ENCODE data around the gene USP12.
"Not testable (repeated sequence)": the region's sequence is repeated elsewhere in the genome, so short reads cannot be mapped to it uniquely, and the experiment has no call there.

Gene USP12

GRCh38 chr13:27194209-27194608 is 22.6 kb upstream of the USP12 start:
- H3K4me2 ChIP-seq (ENCODE audit: low read length), result no peak overlapping the region
- TF ChIP-seq EZH2 (IDR thresholded peaks at IDR 0.05; ENCODE audit: borderline replicate concordance, low read length) (no peak), CTCF (IDR thresholded peaks at IDR 0.05; ENCODE audit: low read length) (no peak)

GRCh38 chr13:27193496-27193895 is 21.9 kb upstream of the USP12 start:
- no peak overlapping the region for H3K4me3 ChIP-seq (ENCODE audit: low read depth, low read length, poor library complexity, severe bottlenecking)
- H2AFZ ChIP-seq (ENCODE audit: low read length), result no peak overlapping the region

More at GRCh38 chr13:27194209-27194608, 22.6 kb upstream of the USP12 start:
- Histone ChIP-seq H3K9ac (ENCODE audit: low read length) (no peak overlapping the region), H4K20me1 (ENCODE audit: insufficient read depth, low read length) (no peaks in the 10 kb centered on the region), H3K4me1 (ENCODE audit: insufficient read depth, low read length, severe bottlenecking) (no peaks in the 10 kb centered on the region), H2AFZ (ENCODE audit: low read length) (no peak overlapping the region), H3K27me3 (ENCODE audit: insufficient read depth, low read length) (no peaks in the 10 kb centered on the region), H3F3A (ENCODE audit: insufficient read depth, low read length) (no peaks in the 10 kb centered on the region), H3K79me2 (ENCODE audit: insufficient read depth, low read length) (no peaks in the 10 kb centered on the region), H3K9me3 (ENCODE audit: low read length) (no peaks in the 10 kb centered on the region), H3K4me3 (ENCODE audit: low read depth, low read length, poor library complexity, severe bottlenecking) (no peak overlapping the region), H3K36me3 (ENCODE audit: insufficient read depth, low read length) (no peaks in the 10 kb centered on the region), H3K27ac (ENCODE audit: low read depth, low read length, poor library complexity, severe bottlenecking) (no peak overlapping the region), H3K9me2 (ENCODE audit: low read depth, low read length) (no peaks in the 10 kb centered on the region)

GRCh38 chr13:27192973-27193372 is 21.4 kb upstream of the USP12 start:
- H3K9me2 ChIP-seq (ENCODE audit: low read depth, low read length), result no peaks in the 10 kb centered on the region
- no peak overlapping the region for H3K4me2 ChIP-seq (ENCODE audit: low read length)
- no peaks in the 10 kb centered on the region for H3K79me2 ChIP-seq (ENCODE audit: insufficient read depth, low read length)
- no peak overlapping the region for H2AFZ ChIP-seq (ENCODE audit: low read length)
- no peak overlapping the region for H3K27ac ChIP-seq (ENCODE audit: low read depth, low read length, poor library complexity, severe bottlenecking)
- no peak overlapping the region for H3K9ac ChIP-seq (ENCODE audit: low read length)
- H4K20me1 ChIP-seq (ENCODE audit: insufficient read depth, low read length), result no peaks in the 10 kb centered on the region
- H3K36me3 ChIP-seq (ENCODE audit: insufficient read depth, low read length), result no peaks in the 10 kb centered on the region
- H3K9me3 ChIP-seq (ENCODE audit: low read length), result no peaks in the 10 kb centered on the region
- TF ChIP-seq CTCF (IDR thresholded peaks at IDR 0.05; ENCODE audit: low read length), result no peak
- no peaks in the 10 kb centered on the region for H3F3A ChIP-seq (ENCODE audit: insufficient read depth, low read length)
- H3K27me3 ChIP-seq (ENCODE audit: insufficient read depth, low read length), result no peaks in the 10 kb centered on the region
- H3K4me3 ChIP-seq (ENCODE audit: low read depth, low read length, poor library complexity, severe bottlenecking), result no peak overlapping the region
- no peaks in the 10 kb centered on the region for H3K4me1 ChIP-seq (ENCODE audit: insufficient read depth, low read length, severe bottlenecking)

More at GRCh38 chr13:27193496-27193895, 21.9 kb upstream of the USP12 start:
- Histone ChIP-seq H3K79me2 (ENCODE audit: insufficient read depth, low read length) (no peaks in the 10 kb centered on the region), H3K27ac (ENCODE audit: low read depth, low read length, poor library complexity, severe bottlenecking) (no peak overlapping the region), H3K9me3 (ENCODE audit: low read length) (no peaks in the 10 kb centered on the region), H3K9me2 (ENCODE audit: low read depth, low read length) (no peaks in the 10 kb centered on the region), H3K27me3 (ENCODE audit: insufficient read depth, low read length) (no peaks in the 10 kb centered on the region), H3K4me2 (ENCODE audit: low read length) (no peak overlapping the region), H3K9ac (ENCODE audit: low read length) (no peak overlapping the region), H3K4me1 (ENCODE audit: insufficient read depth, low read length, severe bottlenecking) (no peaks in the 10 kb centered on the region), H3K36me3 (ENCODE audit: insufficient read depth, low read length) (no peaks in the 10 kb centered on the region), H3F3A (ENCODE audit: insufficient read depth, low read length) (no peaks in the 10 kb centered on the region), H4K20me1 (ENCODE audit: insufficient read depth, low read length) (no peaks in the 10 kb centered on the region)
- TF ChIP-seq CTCF (IDR thresholded peaks at IDR 0.05; ENCODE audit: low read length) (no peak), EZH2 (IDR thresholded peaks at IDR 0.05; ENCODE audit: borderline replicate concordance, low read length) (no peak)

- not testable (repeated sequence) for H3F3A ChIP-seq (ENCODE audit: insufficient read depth, low read length); H3K36me3 ChIP-seq (ENCODE audit: insufficient read depth, low read length); H3K4me1 ChIP-seq (ENCODE audit: insufficient read depth, low read length, severe bottlenecking); H3K27ac ChIP-seq (ENCODE audit: low read depth, low read length, poor library complexity, severe bottlenecking); H3K9me3 ChIP-seq (ENCODE audit: low read length); H2AFZ ChIP-seq (ENCODE audit: low read length); H3K4me2 ChIP-seq (ENCODE audit: low read length); H3K27me3 ChIP-seq (ENCODE audit: insufficient read depth, low read length); H4K20me1 ChIP-seq (ENCODE audit: insufficient read depth, low read length); H3K79me2 ChIP-seq (ENCODE audit: insufficient read depth, low read length); H3K9ac ChIP-seq (ENCODE audit: low read length); H3K9me2 ChIP-seq (ENCODE audit: low read depth, low read length); H3K4me3 ChIP-seq (ENCODE audit: low read depth, low read length, poor library complexity, severe bottlenecking)
Observed at GRCh38 chr13:27192367-27192766, 20.8 kb upstream of the USP12 start.
